H1 (cell line): ENCODE data around the gene PLXDC2. TPM values are rescaled to one million over a fixed set of nuclear protein-coding genes. Genes with fewer than 3 reads are reported as not detected.

Experiments
- CTCF ChIA-PET: fragments of 300-600 bp; sonication (Branson Sonifier 250); formaldehyde crosslinking; loops from one replicate; lab custom pipeline; 2021; ENCODE audit not compliant: partially characterized antibody; lab: Charles Lee
- POLR2A ChIA-PET: fragments of 300-600 bp; sonication (Branson Sonifier 250); formaldehyde crosslinking; loops from one replicate; lab custom pipeline; 2021; ENCODE audit warnings: inconsistent platforms; ENCODE audit not compliant: partially characterized antibody; lab: Charles Lee
- DNase-seq, 2 experiments: peaks; one replicate each; pipeline versions ENCODE4 v3.0.0 to v3.0.0-alpha.2; 2010 to 2022; ENCODE audit warnings: low spot score in 2 of 2, low read depth in 1 of 2, mixed read lengths in 1 of 2
- FAIRE-seq: peaks from 2 replicates; lab custom pipeline; 2011; peaks lifted over from hg19 to GRCh38; lab: Jason Lieb, UNC
- H2AFZ ChIP-seq: 2 replicates; pipeline ENCODE4 v1.8.1; 2012; ENCODE audit warnings: low read length, inconsistent platforms
- H2AK5ac ChIP-seq: 2 replicates; pipeline ENCODE4 v1.6.1; 2013; ENCODE audit warnings: low read depth, low read length
- H2BK120ac ChIP-seq: replicated peaks from 2 replicates; pipeline ENCODE3; 2013; ENCODE audit warnings: low read depth, low read length, inconsistent platforms
- H2BK12ac ChIP-seq: 2 replicates; pipeline ENCODE4 v1.6.1; 2013; ENCODE audit warnings: low read depth, low read length
- H2BK15ac ChIP-seq: 2 replicates; pipeline ENCODE4 v1.6.1; 2013; ENCODE audit warnings: low read length
- H2BK20ac ChIP-seq: 2 replicates; pipeline ENCODE4 v1.6.1; 2013; ENCODE audit warnings: low read length
- H2BK5ac ChIP-seq: 2 replicates; pipeline ENCODE4 v1.6.1; 2013; ENCODE audit warnings: low read depth, low read length
- H3K14ac ChIP-seq: 2 replicates; pipeline ENCODE4 v1.6.1; 2013; ENCODE audit warnings: inconsistent platforms; ENCODE audit not compliant: insufficient read length
- H3K18ac ChIP-seq: 2 replicates; pipeline ENCODE4 v1.6.1; 2013; ENCODE audit warnings: low read length; ENCODE audit errors: extremely low read depth
- H3K23ac ChIP-seq: 2 replicates; pipeline ENCODE4 v1.6.1; 2013; ENCODE audit warnings: inconsistent platforms; ENCODE audit not compliant: insufficient read length
- H3K23me2 ChIP-seq: 2 replicates; pipeline ENCODE4 v1.6.1; 2013; ENCODE audit warnings: low read depth, low read length
- H3K27ac ChIP-seq: 2 replicates; pipeline ENCODE4 v1.6.1; 2011; ENCODE audit warnings: low read depth, low read length, inconsistent platforms
- H3K27me3 ChIP-seq, 4 experiments: replicated peaks in 1 of 4; 1 replicate in 1 of 4; 2 replicates in 3 of 4; pipeline versions ENCODE4 v1.6.1 to v1.8.1; 2011 to 2013; ENCODE audit warnings: low read length in 3 of 4, mild to moderate bottlenecking in 3 of 4, inconsistent platforms in 2 of 4, mixed read lengths in 2 of 4, moderate library complexity in 1 of 4; ENCODE audit not compliant: control insufficient read depth in 3 of 4, insufficient read depth in 3 of 4; ENCODE audit errors: extremely low read depth in 1 of 4
- H3K36me3 ChIP-seq, 4 experiments: 2 replicates each; pipeline versions ENCODE4 v1.6.1 to v1.8.1; 2011 to 2013; ENCODE audit warnings: mild to moderate bottlenecking in 4 of 4, low read length in 3 of 4, moderate library complexity in 2 of 4, control low read depth in 1 of 4, inconsistent platforms in 1 of 4; ENCODE audit not compliant: insufficient read depth in 4 of 4, control insufficient read depth in 2 of 4
- H3K4ac ChIP-seq: replicated peaks from 2 replicates; pipeline ENCODE3; 2013; ENCODE audit warnings: low read length, low read depth, mixed read lengths, inconsistent platforms; ENCODE audit not compliant: insufficient read length
- H3K4me1 ChIP-seq, 4 experiments: replicated peaks in 1 of 4; 1 replicate in 1 of 4; 2 replicates in 3 of 4; pipeline versions ENCODE4 v1.6.1 to v1.8.1; 2011 to 2013; ENCODE audit warnings: low read length in 3 of 4, inconsistent platforms in 2 of 4, mixed read lengths in 1 of 4; ENCODE audit not compliant: insufficient read depth in 4 of 4, control insufficient read depth in 3 of 4
- H3K4me2 ChIP-seq, 2 experiments: 2 replicates each; pipeline versions ENCODE4 v1.6.1 to v1.8.1; 2011 to 2013; ENCODE audit warnings: low read depth in 2 of 2, low read length in 2 of 2, control low read depth in 1 of 2, inconsistent platforms in 1 of 2, mild to moderate bottlenecking in 1 of 2; ENCODE audit not compliant: insufficient read depth in 1 of 2
- H3K4me3 ChIP-seq, 4 experiments: fragments of 200-600, 300-600 bp in 1 of 4; sonication (generic), shearing (Covaris generic), sonication (Bioruptor Twin) in 1 of 4; 2 replicates each; pipeline versions ENCODE4 v1.5.1 to v1.8.1; 2011 to 2016; ENCODE audit warnings: low read length in 4 of 4, low read depth in 3 of 4, control low read depth in 2 of 4, inconsistent platforms in 2 of 4, mild to moderate bottlenecking in 2 of 4, mixed read lengths in 1 of 4, moderate library complexity in 1 of 4; ENCODE audit not compliant: insufficient read depth in 2 of 4; ENCODE audit errors: extremely low read depth in 1 of 4
- H3K56ac ChIP-seq: replicated peaks from 2 replicates; pipeline ENCODE3; 2013; ENCODE audit warnings: low read depth, mild to moderate bottlenecking, mixed read lengths, low read length, inconsistent platforms; ENCODE audit not compliant: insufficient read length
- H3K79me1 ChIP-seq: 2 replicates; pipeline ENCODE4 v1.6.1; 2013; ENCODE audit warnings: low read depth, low read length, control low read depth
- H3K79me2 ChIP-seq, 2 experiments: 2 replicates each; pipeline versions ENCODE4 v1.6.1 to v1.8.1; 2012 to 2013; ENCODE audit warnings: low read length in 2 of 2, mild to moderate bottlenecking in 2 of 2, inconsistent platforms in 1 of 2; ENCODE audit not compliant: insufficient read depth in 2 of 2, control insufficient read depth in 1 of 2
- H3K9ac ChIP-seq, 4 experiments: replicated peaks in 1 of 4; 1 replicate in 1 of 4; 2 replicates in 3 of 4; pipeline versions ENCODE4 v1.6.1 to v1.8.1; 2011 to 2013; ENCODE audit warnings: low read depth in 3 of 4, low read length in 3 of 4, control low read depth in 2 of 4, mild to moderate bottlenecking in 2 of 4, moderate library complexity in 2 of 4, inconsistent platforms in 1 of 4; ENCODE audit errors: extremely low read depth in 1 of 4
- H3K9me3 ChIP-seq, 2 experiments: 2 replicates each; pipeline versions ENCODE4 v1.6.1 to v1.8.1; 2012 to 2013; ENCODE audit warnings: mild to moderate bottlenecking in 2 of 2, moderate library complexity in 2 of 2, control low read depth in 1 of 2, inconsistent platforms in 1 of 2, low read depth in 1 of 2, low read length in 1 of 2, mixed read lengths in 1 of 2; ENCODE audit not compliant: insufficient read depth in 2 of 2
- H4K20me1 ChIP-seq, 2 experiments: replicated peaks in 1 of 2; 2 replicates each; pipeline versions ENCODE3 to v1.8.1; 2011 to 2013; ENCODE audit warnings: inconsistent platforms in 2 of 2, low read length in 2 of 2, mild to moderate bottlenecking in 1 of 2; ENCODE audit not compliant: insufficient read depth in 2 of 2, control insufficient read depth in 1 of 2
- H4K5ac ChIP-seq: 2 replicates; pipeline ENCODE4 v1.6.1; 2013; ENCODE audit warnings: low read length, low read depth, mixed read lengths, inconsistent platforms; ENCODE audit not compliant: insufficient read length
- H4K8ac ChIP-seq: 2 replicates; pipeline ENCODE4 v1.8.0; 2013; ENCODE audit warnings: mild to moderate bottlenecking, moderate library complexity, low read length, inconsistent platforms; ENCODE audit not compliant: insufficient read depth; ENCODE audit errors: extremely low read depth
- H4K91ac ChIP-seq: replicated peaks from 2 replicates; pipeline ENCODE3; 2013; ENCODE audit warnings: low read length, mixed read lengths, inconsistent platforms; ENCODE audit not compliant: insufficient read length
- BCL11A ChIP-seq, 2 experiments: IDR thresholded peaks; one replicate each; pipeline ENCODE4 v1.6.1; 2011; ENCODE audit warnings: low read depth in 2 of 2, low read length in 2 of 2, mild to moderate bottlenecking in 2 of 2
- PHF8 ChIP-seq: fragments of 200-600 bp; sonication (generic); conservative IDR thresholded peaks from 2 replicates; pipeline ENCODE4 v1.7.1; 2012; ENCODE audit warnings: low read depth, mild to moderate bottlenecking, inconsistent platforms, low read length, moderate library complexity
- SUZ12 ChIP-seq: fragments of 200-600 bp; sonication (generic); IDR thresholded peaks from 2 replicates; pipeline ENCODE4 v1.6.1; 2012; ENCODE audit warnings: mild to moderate bottlenecking, inconsistent platforms, low read length, moderate library complexity, mixed read lengths
- TEAD4 ChIP-seq: IDR thresholded peaks from 2 replicates; pipeline ENCODE4 v1.6.1; 2012; ENCODE audit warnings: low read depth, low read length, inconsistent platforms, mixed read lengths
- USF2 ChIP-seq: IDR thresholded peaks from 2 replicates; pipeline ENCODE4 v1.6.1; 2011; ENCODE audit warnings: low read length, improper control_type of control experiment
- WGBS, 2 experiments: shearing (Covaris generic) in 1 of 2; methylation state at CpG; one replicate each; pipeline versions ENCODE4 v1.1.6 to v1.1.7; 2013 to 2015; ENCODE audit warnings: low lambda C conversion rate in 2 of 2, mixed read lengths in 2 of 2, inconsistent platforms in 1 of 2, low coverage in 1 of 2, missing lambda C conversion rate in 1 of 2; ENCODE audit not compliant: insufficient replicate concordance in 2 of 2, insufficient coverage in 1 of 2, insufficient read length in 1 of 2; ENCODE audit errors: extremely low coverage in 1 of 2, missing lambda C conversion rate in 1 of 2; 5-methylcytosine and 5-hydroxymethylcytosine counted together
- polyA plus RNA-seq, 7 experiments: library from polyadenylated mRNA; depleted of rRNA in 3 of 7; stranded (reverse) in 5 of 7; unstranded in 2 of 7; fragments of >200 nt in 5 of 7; fragments of 200-250 nt in 2 of 7; gene quantifications; 1 replicate in 5 of 7; 2 replicates in 1 of 7; 4 replicates in 1 of 7; pipeline versions ENCODE4 v1.2.1 to v1.2.3, GENCODE V29; 2011 to 2013; ENCODE audit warnings: missing spikeins in 2 of 7, mixed read lengths in 2 of 7
- total RNA-seq: library from RNA; stranded (reverse); fragmentation: NEBNext Ultra II Directional; extraction: Animal tissue kit (Norgen Biotek cat#: 25700); gene quantifications from 2 replicates; pipeline ENCODE4 v1.2.1, GENCODE V29; 2021
- TF ChIP-seq, protein P1 (sequence below): IDR thresholded peaks from 2 replicates; pipeline ENCODE4 v1.6.1; 2011; ENCODE audit warnings: low read depth, mild to moderate bottlenecking, low read length; ENCODE audit not compliant: insufficient read depth

The PLXDC2 gene
- total and polyA plus RNA-seq, 2 of the 8 experiments (the other 6 are each of a cell fraction or from before 2014, with no cell fraction given): 23.0 to 40.5 TPM

DNA sequence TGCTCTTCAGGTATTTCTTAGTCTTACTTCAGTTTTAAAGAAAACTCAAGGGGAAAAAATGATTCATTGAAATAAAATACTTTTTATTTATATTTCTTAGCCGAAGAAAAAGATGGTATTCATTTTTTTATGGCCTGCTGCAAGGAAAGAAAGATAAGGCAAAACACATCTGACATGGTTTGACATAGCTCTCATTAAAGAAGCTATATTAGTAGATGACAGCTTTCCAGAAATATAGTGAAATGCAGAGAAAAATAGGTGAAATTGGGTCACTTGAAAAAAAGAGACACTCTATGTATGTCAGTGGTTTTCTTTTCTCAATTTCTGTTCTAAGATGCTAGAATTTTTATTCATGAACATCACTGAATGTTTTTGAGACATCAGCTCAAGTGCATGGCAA is 438.3 kb downstream of the PLXDC2 start:
- CTCF ChIA-PET: no interaction called here
- no peaks in the 10 kb centered on the region for H3K79me2 ChIP-seq
- no peak overlapping the region for H2BK12ac ChIP-seq
- H3K27ac ChIP-seq: no peak overlapping the region
- no peak overlapping the region for H2BK15ac ChIP-seq
- no peaks in the 10 kb centered on the region for H3K9me3 ChIP-seq
- H3K4me2 ChIP-seq: no peak overlapping the region
- no peaks in the 10 kb centered on the region for H4K20me1 ChIP-seq
- H3K56ac ChIP-seq: no peak overlapping the region
- TF ChIP-seq TEAD4 (no peak), SUZ12 (no peak), PHF8 (no peak), USF2 (no peak), BCL11A (IDR thresholded peaks at IDR 0.05; ENCODE audit: low read depth in 2 of 2, low read length in 2 of 2) (no peak)
- TF ChIP-seq, protein P1, sequence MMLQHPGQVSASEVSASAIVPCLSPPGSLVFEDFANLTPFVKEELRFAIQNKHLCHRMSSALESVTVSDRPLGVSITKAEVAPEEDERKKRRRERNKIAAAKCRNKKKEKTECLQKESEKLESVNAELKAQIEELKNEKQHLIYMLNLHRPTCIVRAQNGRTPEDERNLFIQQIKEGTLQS: no peak
- no peak overlapping the region for H4K5ac ChIP-seq
- H3K23ac ChIP-seq: no peak overlapping the region
- H2AFZ ChIP-seq: no peak overlapping the region
- no peak overlapping the region for H2BK120ac ChIP-seq
- H3K18ac ChIP-seq: no peak overlapping the region
- H3K9ac ChIP-seq: no peak overlapping the region
- H3K79me1 ChIP-seq: no peaks in the 10 kb centered on the region
- H3K36me3 ChIP-seq: peaks cover 0 to 1% (median 0%) of the 10 kb centered on the region in 4 experiments; a peak in 1 of 8 replicates
- H4K91ac ChIP-seq: no peak overlapping the region
- H3K4ac ChIP-seq: no peak overlapping the region
- no peak overlapping the region for H4K8ac ChIP-seq
- H3K14ac ChIP-seq: no peak overlapping the region
- no peaks in the 10 kb centered on the region for H3K23me2 ChIP-seq
- no peak overlapping the region for H3K4me3 ChIP-seq
- no peaks in the 10 kb centered on the region for H3K27me3 ChIP-seq
- POLR2A ChIA-PET: no interaction called here
- peaks cover 2 to 10% (median 6%) of the 10 kb centered on the region in 4 experiments; a peak in 6 of 7 replicates for H3K4me1 ChIP-seq
- H2BK5ac ChIP-seq: no peak overlapping the region
- WGBS, 2 experiments: 94% methylated on average over 1 of the region's 1 CpG; no CpG with 5 or more reads in 1 of the 2 experiments
- FAIRE-seq (no peak), DNase-seq (no peak)
- H2AK5ac ChIP-seq: no peak overlapping the region
- no peak overlapping the region for H2BK20ac ChIP-seq
